GM23338 (cell line): ENCODE data around the gene TCF12. TPM values are rescaled to one million over a fixed set of nuclear protein-coding genes. Genes with fewer than 3 reads are reported as not detected.

Source experiments
- ATAC-seq: fragments of 200-7000 bp; cut with Tn5 transposase; 3 replicates; pipeline ENCODE4 v1.9.1; 2020
- DNase-seq: peaks from one replicate; pipeline ENCODE4 v3.0.0-alpha.2; 2015; ENCODE audit warnings: low spot score
- H2AFZ ChIP-seq: fragments of 200-600 bp; sonication (generic); 2 replicates; pipeline ENCODE4 v1.8.0; 2016; ENCODE audit warnings: antibody characterized with exemption, mild to moderate bottlenecking, moderate library complexity
- H3F3A ChIP-seq: fragments of 200-600 bp; sonication (generic); replicated peaks from 2 replicates; pipeline ENCODE4 v1.8.0; 2017; ENCODE audit warnings: antibody characterized with exemption, mixed run types, low read depth
- H3K27ac ChIP-seq: fragments of 200-600 bp; sonication (generic); 2 replicates; pipeline ENCODE4 v1.6.1; 2016; ENCODE audit warnings: low read depth
- H3K27me3 ChIP-seq: fragments of 200-600 bp; sonication (generic); 2 replicates; pipeline ENCODE4 v1.8.0; 2016; ENCODE audit warnings: mild to moderate bottlenecking, mixed run types, moderate library complexity; ENCODE audit not compliant: insufficient read depth
- H3K36me3 ChIP-seq: fragments of 200-600 bp; sonication (generic); 2 replicates; pipeline ENCODE4 v1.8.0; 2016; ENCODE audit warnings: mild to moderate bottlenecking; ENCODE audit not compliant: insufficient read depth
- H3K4me1 ChIP-seq: fragments of 200-600 bp; sonication (generic); 2 replicates; pipeline ENCODE4 v1.8.0; 2016; ENCODE audit warnings: mild to moderate bottlenecking, moderate library complexity; ENCODE audit not compliant: insufficient read depth
- H3K4me2 ChIP-seq: fragments of 200-600 bp; sonication (generic); 2 replicates; pipeline ENCODE4 v1.7.1; 2017; ENCODE audit warnings: mixed run types
- H3K4me3 ChIP-seq: fragments of 200-600 bp; sonication (generic); 2 replicates; pipeline ENCODE4 v1.6.1; 2016; ENCODE audit warnings: mixed run types
- H3K79me2 ChIP-seq: fragments of 200-600 bp; sonication (generic); replicated peaks from 2 replicates; pipeline ENCODE4 v1.8.0; 2017; ENCODE audit warnings: mild to moderate bottlenecking; ENCODE audit not compliant: insufficient read depth
- H3K9me2 ChIP-seq: fragments of 200-600 bp; sonication (generic); 2 replicates; pipeline ENCODE4 v1.8.0; 2017; ENCODE audit not compliant: insufficient read depth
- H4K20me1 ChIP-seq: fragments of 200-600 bp; sonication (generic); replicated peaks from 2 replicates; pipeline ENCODE4 v1.8.0; 2017; ENCODE audit warnings: mild to moderate bottlenecking; ENCODE audit not compliant: insufficient read depth
- H3K27ac Mint-ChIP-seq: 2 replicates; pipeline ENCODE4 v1.8.0; 2020; ENCODE audit warnings: inconsistent platforms, mild to moderate bottlenecking, moderate library complexity, mixed read lengths
- H3K27me3 Mint-ChIP-seq: 3 replicates; pipeline ENCODE4 v1.8.0; 2022; ENCODE audit warnings: low read depth, mild to moderate bottlenecking, moderate library complexity, mixed read lengths, inconsistent platforms; ENCODE audit not compliant: insufficient read depth, poor library complexity
- H3K36me3 Mint-ChIP-seq: 3 replicates; pipeline ENCODE4 v1.8.0; 2021; ENCODE audit warnings: low read depth, mild to moderate bottlenecking, inconsistent platforms, moderate library complexity, mixed read lengths
- H3K4me1 Mint-ChIP-seq: 3 replicates; pipeline ENCODE4 v1.8.0; 2020; ENCODE audit warnings: mild to moderate bottlenecking, inconsistent platforms, mixed read lengths
- H3K4me3 Mint-ChIP-seq: 3 replicates; pipeline ENCODE4 v1.8.0; 2021; ENCODE audit warnings: moderate library complexity, mild to moderate bottlenecking, inconsistent platforms, mixed read lengths
- H3K9me3 Mint-ChIP-seq: 3 replicates; pipeline ENCODE4 v1.8.0; 2020; ENCODE audit warnings: moderate library complexity, mild to moderate bottlenecking, inconsistent platforms, mixed read lengths
- CREB1 ChIP-seq: fragments of 250-450 bp; sonication (Bioruptor Pico); IDR thresholded peaks from 2 replicates; pipeline ENCODE4 v1.5.0; 2020; ENCODE audit warnings: low read depth, mild to moderate bottlenecking, moderate library complexity
- EZH2 ChIP-seq: fragments of 200-600 bp; sonication (generic); IDR thresholded peaks from one replicate; pipeline ENCODE4 v1.8.0; 2017; ENCODE audit warnings: antibody characterized with exemption, mild to moderate bottlenecking, low read depth; ENCODE audit not compliant: unreplicated experiment
- EZH2phosphoT487 ChIP-seq: fragments of 200-600 bp; sonication (generic); IDR thresholded peaks from one replicate; pipeline ENCODE4 v1.8.1; 2018; ENCODE audit warnings: antibody characterized with exemption; ENCODE audit not compliant: unreplicated experiment
- JUNB ChIP-seq: IDR thresholded peaks from one replicate; pipeline ENCODE4 v1.6.1; 2016; ENCODE audit warnings: antibody characterized with exemption; ENCODE audit not compliant: unreplicated experiment
- NANOG ChIP-seq: IDR thresholded peaks from 2 replicates; pipeline ENCODE4 v1.6.1; 2016; ENCODE audit warnings: antibody characterized with exemption, borderline replicate concordance
- POLR2AphosphoS5 ChIP-seq: IDR thresholded peaks from 2 replicates; pipeline ENCODE4 v1.6.1; 2016; ENCODE audit warnings: antibody characterized with exemption, low read depth
- STAT1 ChIP-seq: IDR thresholded peaks from one replicate; pipeline ENCODE4 v1.6.1; 2016; ENCODE audit warnings: antibody characterized with exemption; ENCODE audit not compliant: unreplicated experiment
- ZNF114 ChIP-seq: fragments of 250-450 bp; sonication (Bioruptor Pico); IDR thresholded peaks from 2 replicates; pipeline ENCODE4 v1.5.0; 2020; ENCODE audit warnings: mild to moderate bottlenecking, moderate library complexity
- ZNF331 ChIP-seq: fragments of 250-450 bp; sonication (Bioruptor Pico); IDR thresholded peaks from 2 replicates; pipeline ENCODE4 v1.5.0; 2020; ENCODE audit warnings: low read depth, mild to moderate bottlenecking, moderate library complexity
- polyA plus RNA-seq: library from polyadenylated mRNA; unstranded; fragments of >200 nt; fragmentation: Nextera tagmentation; extraction: Ambion mirVana; gene quantifications from 2 replicates; pipeline ENCODE4 v1.2.1, GENCODE V29; 2016
- total RNA-seq: library from RNA; depleted of rRNA; stranded (reverse); fragments of >200 nt; shearing (Covaris generic); gene quantifications from 2 replicates; pipeline ENCODE4 v1.2.3, GENCODE V29; 2014
- TF ChIP-seq, protein P1 (sequence below): IDR thresholded peaks from one replicate; pipeline ENCODE4 v1.6.1; 2018; ENCODE audit warnings: antibody characterized with exemption; ENCODE audit not compliant: unreplicated experiment
- TF ChIP-seq, protein P2 (sequence below), 2 experiments: fragments of 200-600 bp in 1 of 2; sonication (generic) in 1 of 2; conservative IDR thresholded peaks; 2 replicates each; pipeline versions ENCODE4 v1.5.1 to v1.6.1; 2016 to 2017; ENCODE audit warnings: antibody characterized with exemption in 2 of 2, low read depth in 2 of 2, mild to moderate bottlenecking in 2 of 2, moderate library complexity in 1 of 2
- TF ChIP-seq, protein P3 (sequence below): fragments of 250-450 bp; sonication (Bioruptor Pico); IDR thresholded peaks from 2 replicates; pipeline ENCODE4 v1.5.0; 2020; ENCODE audit warnings: mild to moderate bottlenecking, moderate library complexity
- TF ChIP-seq, protein P4 (sequence below): IDR thresholded peaks from 2 replicates; pipeline ENCODE4 v1.6.1; 2016; ENCODE audit warnings: antibody characterized with exemption

TCF12 gene
- total and polyA plus RNA-seq, 2 experiments from 2014 or later: 27.6 to 104 TPM

DNA sequence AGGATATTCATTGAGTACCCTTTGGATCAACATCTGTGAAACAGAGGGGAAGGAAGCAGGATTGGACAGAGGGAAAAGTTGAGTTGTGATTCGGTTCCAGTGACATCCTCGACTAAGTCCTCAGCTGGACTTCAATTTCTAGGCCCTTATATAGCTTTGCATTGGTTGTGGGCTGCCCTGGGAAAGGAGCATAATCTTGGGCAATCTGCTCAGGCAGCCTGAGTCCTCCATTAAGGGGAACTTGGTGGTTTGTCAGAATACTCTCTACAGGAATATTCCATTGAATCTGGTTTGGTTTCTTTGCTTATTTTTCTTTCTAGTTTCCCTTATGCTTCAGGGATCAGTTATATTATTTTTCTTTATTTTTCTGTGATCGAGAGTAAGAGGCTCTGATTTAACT, 94.1 kb downstream of the TCF12 start:
- Histone ChIP-seq H2AFZ (no peak overlapping the region), H3K27ac (no peak overlapping the region), H3K4me1 (peaks cover 15% of the 10 kb centered on the region), H3F3A (no peaks in the 10 kb centered on the region), H3K36me3 (no peaks in the 10 kb centered on the region), H3K9me2 (no peaks in the 10 kb centered on the region), H4K20me1 (peaks cover 10% of the 10 kb centered on the region), H3K4me3 (no peak overlapping the region), H3K79me2 (peaks cover 94% of the 10 kb centered on the region), H3K4me2 (no peak overlapping the region), H3K27me3 (no peaks in the 10 kb centered on the region)
- Mint-ChIP-seq H3K4me3 (no peak overlapping the region), H3K4me1 (peaks cover 34% of the 10 kb centered on the region), H3K27ac (no peak overlapping the region), H3K27me3 (peaks cover 3% of the 10 kb centered on the region), H3K9me3 (no peaks in the 10 kb centered on the region), H3K36me3 (peaks cover 3% of the 10 kb centered on the region; the same call in 1 of the 3 replicates)
- no peak for DNase-seq
- TF ChIP-seq, protein P1, sequence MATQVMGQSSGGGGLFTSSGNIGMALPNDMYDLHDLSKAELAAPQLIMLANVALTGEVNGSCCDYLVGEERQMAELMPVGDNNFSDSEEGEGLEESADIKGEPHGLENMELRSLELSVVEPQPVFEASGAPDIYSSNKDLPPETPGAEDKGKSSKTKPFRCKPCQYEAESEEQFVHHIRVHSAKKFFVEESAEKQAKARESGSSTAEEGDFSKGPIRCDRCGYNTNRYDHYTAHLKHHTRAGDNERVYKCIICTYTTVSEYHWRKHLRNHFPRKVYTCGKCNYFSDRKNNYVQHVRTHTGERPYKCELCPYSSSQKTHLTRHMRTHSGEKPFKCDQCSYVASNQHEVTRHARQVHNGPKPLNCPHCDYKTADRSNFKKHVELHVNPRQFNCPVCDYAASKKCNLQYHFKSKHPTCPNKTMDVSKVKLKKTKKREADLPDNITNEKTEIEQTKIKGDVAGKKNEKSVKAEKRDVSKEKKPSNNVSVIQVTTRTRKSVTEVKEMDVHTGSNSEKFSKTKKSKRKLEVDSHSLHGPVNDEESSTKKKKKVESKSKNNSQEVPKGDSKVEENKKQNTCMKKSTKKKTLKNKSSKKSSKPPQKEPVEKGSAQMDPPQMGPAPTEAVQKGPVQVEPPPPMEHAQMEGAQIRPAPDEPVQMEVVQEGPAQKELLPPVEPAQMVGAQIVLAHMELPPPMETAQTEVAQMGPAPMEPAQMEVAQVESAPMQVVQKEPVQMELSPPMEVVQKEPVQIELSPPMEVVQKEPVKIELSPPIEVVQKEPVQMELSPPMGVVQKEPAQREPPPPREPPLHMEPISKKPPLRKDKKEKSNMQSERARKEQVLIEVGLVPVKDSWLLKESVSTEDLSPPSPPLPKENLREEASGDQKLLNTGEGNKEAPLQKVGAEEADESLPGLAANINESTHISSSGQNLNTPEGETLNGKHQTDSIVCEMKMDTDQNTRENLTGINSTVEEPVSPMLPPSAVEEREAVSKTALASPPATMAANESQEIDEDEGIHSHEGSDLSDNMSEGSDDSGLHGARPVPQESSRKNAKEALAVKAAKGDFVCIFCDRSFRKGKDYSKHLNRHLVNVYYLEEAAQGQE: no peak
- TF ChIP-seq EZH2 (no peak), EZH2phosphoT487 (no peak), POLR2AphosphoS5 (no peak), ZNF331 (CRISPR knock-in tag) (no peak), NANOG (no peak), ZNF114 (CRISPR knock-in tag) (no peak), STAT1 (no peak), CREB1 (no peak), JUNB (no peak)
- TF ChIP-seq, protein P2, sequence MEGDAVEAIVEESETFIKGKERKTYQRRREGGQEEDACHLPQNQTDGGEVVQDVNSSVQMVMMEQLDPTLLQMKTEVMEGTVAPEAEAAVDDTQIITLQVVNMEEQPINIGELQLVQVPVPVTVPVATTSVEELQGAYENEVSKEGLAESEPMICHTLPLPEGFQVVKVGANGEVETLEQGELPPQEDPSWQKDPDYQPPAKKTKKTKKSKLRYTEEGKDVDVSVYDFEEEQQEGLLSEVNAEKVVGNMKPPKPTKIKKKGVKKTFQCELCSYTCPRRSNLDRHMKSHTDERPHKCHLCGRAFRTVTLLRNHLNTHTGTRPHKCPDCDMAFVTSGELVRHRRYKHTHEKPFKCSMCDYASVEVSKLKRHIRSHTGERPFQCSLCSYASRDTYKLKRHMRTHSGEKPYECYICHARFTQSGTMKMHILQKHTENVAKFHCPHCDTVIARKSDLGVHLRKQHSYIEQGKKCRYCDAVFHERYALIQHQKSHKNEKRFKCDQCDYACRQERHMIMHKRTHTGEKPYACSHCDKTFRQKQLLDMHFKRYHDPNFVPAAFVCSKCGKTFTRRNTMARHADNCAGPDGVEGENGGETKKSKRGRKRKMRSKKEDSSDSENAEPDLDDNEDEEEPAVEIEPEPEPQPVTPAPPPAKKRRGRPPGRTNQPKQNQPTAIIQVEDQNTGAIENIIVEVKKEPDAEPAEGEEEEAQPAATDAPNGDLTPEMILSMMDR (conservative IDR thresholded peaks at IDR 0.05; ENCODE audit: low read depth in 2 of 2): no peak
- TF ChIP-seq, protein P3, sequence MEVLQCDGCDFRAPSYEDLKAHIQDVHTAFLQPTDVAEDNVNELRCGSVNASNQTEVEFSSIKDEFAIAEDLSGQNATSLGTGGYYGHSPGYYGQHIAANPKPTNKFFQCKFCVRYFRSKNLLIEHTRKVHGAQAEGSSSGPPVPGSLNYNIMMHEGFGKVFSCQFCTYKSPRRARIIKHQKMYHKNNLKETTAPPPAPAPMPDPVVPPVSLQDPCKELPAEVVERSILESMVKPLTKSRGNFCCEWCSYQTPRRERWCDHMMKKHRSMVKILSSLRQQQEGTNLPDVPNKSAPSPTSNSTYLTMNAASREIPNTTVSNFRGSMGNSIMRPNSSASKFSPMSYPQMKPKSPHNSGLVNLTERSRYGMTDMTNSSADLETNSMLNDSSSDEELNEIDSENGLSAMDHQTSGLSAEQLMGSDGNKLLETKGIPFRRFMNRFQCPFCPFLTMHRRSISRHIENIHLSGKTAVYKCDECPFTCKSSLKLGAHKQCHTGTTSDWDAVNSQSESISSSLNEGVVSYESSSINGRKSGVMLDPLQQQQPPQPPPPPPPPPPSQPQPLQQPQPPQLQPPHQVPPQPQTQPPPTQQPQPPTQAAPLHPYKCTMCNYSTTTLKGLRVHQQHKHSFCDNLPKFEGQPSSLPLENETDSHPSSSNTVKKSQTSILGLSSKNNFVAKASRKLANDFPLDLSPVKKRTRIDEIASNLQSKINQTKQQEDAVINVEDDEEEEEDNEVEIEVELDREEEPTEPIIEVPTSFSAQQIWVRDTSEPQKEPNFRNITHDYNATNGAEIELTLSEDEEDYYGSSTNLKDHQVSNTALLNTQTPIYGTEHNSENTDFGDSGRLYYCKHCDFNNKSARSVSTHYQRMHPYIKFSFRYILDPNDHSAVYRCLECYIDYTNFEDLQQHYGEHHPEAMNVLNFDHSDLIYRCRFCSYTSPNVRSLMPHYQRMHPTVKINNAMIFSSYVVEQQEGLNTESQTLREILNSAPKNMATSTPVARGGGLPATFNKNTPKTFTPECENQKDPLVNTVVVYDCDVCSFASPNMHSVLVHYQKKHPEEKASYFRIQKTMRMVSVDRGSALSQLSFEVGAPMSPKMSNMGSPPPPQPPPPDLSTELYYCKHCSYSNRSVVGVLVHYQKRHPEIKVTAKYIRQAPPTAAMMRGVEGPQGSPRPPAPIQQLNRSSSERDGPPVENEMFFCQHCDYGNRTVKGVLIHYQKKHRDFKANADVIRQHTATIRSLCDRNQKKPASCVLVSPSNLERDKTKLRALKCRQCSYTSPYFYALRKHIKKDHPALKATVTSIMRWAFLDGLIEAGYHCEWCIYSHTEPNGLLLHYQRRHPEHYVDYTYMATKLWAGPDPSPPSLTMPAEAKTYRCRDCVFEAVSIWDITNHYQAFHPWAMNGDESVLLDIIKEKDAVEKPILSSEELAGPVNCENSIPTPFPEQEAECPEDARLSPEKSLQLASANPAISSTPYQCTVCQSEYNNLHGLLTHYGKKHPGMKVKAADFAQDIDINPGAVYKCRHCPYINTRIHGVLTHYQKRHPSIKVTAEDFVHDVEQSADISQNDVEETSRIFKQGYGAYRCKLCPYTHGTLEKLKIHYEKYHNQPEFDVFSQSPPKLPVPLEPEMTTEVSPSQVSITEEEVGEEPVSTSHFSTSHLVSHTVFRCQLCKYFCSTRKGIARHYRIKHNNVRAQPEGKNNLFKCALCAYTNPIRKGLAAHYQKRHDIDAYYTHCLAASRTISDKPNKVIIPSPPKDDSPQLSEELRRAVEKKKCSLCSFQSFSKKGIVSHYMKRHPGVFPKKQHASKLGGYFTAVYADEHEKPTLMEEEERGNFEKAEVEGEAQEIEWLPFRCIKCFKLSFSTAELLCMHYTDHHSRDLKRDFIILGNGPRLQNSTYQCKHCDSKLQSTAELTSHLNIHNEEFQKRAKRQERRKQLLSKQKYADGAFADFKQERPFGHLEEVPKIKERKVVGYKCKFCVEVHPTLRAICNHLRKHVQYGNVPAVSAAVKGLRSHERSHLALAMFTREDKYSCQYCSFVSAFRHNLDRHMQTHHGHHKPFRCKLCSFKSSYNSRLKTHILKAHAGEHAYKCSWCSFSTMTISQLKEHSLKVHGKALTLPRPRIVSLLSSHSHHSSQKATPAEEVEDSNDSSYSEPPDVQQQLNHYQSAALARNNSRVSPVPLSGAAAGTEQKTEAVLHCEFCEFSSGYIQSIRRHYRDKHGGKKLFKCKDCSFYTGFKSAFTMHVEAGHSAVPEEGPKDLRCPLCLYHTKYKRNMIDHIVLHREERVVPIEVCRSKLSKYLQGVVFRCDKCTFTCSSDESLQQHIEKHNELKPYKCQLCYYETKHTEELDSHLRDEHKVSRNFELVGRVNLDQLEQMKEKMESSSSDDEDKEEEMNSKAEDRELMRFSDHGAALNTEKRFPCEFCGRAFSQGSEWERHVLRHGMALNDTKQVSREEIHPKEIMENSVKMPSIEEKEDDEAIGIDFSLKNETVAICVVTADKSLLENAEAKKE (CRISPR knock-in tag): no peak
- TF ChIP-seq, protein P4, sequence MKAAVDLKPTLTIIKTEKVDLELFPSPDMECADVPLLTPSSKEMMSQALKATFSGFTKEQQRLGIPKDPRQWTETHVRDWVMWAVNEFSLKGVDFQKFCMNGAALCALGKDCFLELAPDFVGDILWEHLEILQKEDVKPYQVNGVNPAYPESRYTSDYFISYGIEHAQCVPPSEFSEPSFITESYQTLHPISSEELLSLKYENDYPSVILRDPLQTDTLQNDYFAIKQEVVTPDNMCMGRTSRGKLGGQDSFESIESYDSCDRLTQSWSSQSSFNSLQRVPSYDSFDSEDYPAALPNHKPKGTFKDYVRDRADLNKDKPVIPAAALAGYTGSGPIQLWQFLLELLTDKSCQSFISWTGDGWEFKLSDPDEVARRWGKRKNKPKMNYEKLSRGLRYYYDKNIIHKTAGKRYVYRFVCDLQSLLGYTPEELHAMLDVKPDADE: no peak
- ATAC-seq: no peak
